Astrocyte (in vitro differentiated cells and primary cell): ENCODE data around the gene RGS14.

Experiments
- CTCF ChIP-seq: IDR thresholded peaks from 2 replicates; pipeline ENCODE4 v1.5.1; 2011; ENCODE audit warnings: low read depth, mild to moderate bottlenecking, inconsistent platforms, low read length, moderate library complexity; ENCODE audit not compliant: insufficient read depth
- EZH2 ChIP-seq: IDR thresholded peaks from 2 replicates; pipeline ENCODE4 v1.6.1; 2012; ENCODE audit warnings: mild to moderate bottlenecking, low read length, inconsistent platforms; ENCODE audit not compliant: insufficient read depth

- TF ChIP-seq CTCF (no peak), EZH2 (no peak)
Measured at GRCh38 chr5:177338251-177339106, 19.2 kb upstream of the RGS14 start.
